NOMO-1 treated with DMSO at 0.1 percent for 48 hours (cell line): Measurements from ENCODE around the gene S100A9.
"Not testable (repeated sequence)": the region's sequence is repeated elsewhere in the genome, so short reads cannot be mapped to it uniquely, and the experiment has no call there.

Source experiments
- DNase-seq: peaks from one replicate; lab custom pipeline; 2025; ENCODE audit not compliant: unreplicated experiment; lab: John Stamatoyannopoulos, UW

Gene S100A9

DNA sequence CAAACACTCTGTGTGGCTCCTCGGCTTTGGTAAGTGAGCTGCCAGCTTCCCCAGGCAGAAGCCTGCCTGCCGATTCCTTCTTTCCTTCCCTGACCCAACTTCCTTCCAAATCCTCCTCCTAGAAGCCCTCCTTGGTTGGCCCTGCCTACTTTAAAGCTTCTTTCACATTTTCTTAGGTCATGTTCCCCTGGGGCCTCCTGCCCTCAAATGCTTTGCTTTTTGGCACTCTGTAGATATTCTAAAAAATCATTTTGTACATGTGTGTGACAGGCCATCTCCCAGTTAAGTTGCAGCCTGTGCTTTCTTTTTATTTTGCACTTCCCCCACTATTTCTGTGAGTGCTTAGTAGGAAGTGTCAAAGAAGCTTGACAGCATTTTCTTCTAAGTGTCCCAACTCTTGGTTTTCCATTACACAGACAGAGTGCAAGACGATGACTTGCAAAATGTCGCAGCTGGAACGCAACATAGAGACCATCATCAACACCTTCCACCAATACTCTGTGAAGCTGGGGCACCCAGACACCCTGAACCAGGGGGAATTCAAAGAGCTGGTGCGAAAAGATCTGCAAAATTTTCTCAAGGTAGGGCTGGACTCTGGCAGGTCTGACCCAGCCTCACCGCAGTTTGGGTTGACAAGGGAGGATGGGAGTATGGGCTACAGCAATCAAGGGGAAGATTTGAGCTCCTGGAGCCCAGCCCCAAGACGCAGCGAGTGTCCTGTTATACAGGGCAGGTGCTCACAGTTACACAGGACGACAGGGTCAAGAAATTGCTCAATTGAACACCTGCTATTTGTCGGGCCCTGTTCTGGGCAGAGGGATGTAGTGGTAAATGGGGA, at the start of gene S100A9:
TSS of gene S100A9 (plus strand) at position 2 of the 838 bp plus-strand sequence. CDS start at position 432, 430 bp downstream.
- peak; percentile 66 for DNase-seq

GRCh38 chr1:153308540-153308939, 49.1 kb upstream of the S100A9 start:
- no peak for DNase-seq

- DNase-seq: no peak
Observed at GRCh38 chr1:153309441-153309840, 48.2 kb upstream of the S100A9 start.

GRCh38 chr1:153310526-153310925, 47.1 kb upstream of the S100A9 start:
- no peak for DNase-seq

DNA sequence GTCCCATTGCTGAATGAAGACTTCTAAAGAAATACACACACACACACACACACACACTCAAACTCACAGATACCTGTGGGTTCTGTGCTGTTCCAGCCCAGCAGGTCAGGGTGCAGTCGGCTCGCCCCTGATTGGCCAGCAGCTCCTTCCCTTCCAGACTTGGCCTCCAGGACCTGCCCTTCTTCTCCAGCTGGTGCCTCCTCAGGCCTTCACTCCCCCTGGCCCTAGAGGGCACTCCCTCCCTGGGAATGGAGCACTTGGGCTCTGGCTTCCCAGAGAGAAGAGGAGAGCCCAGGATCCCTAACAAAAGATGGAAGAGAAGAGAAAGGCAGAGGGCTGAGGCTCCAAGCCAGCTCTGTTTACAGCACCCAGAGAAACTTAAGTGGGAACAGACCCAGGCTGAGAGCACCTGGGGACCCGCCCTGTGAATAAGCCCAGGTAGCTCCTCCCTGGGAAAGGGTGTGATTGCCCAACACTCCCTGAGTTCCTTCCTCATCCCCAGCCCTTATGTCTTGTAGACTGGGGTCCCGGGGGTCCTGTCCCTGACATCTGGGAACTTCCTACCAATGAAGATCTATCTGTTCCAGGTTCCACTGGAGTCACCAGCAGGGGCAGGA, 45.0 kb upstream of the S100A9 start, which contains the start of gene PGLYRP3:
TSS of gene PGLYRP3 (minus strand) at position 383 of the 617 bp plus-strand sequence. CDS start 2,287 bp downstream, outside the sequence.
- no peak for DNase-seq

- DNase-seq: no peak
Observed at GRCh38 chr1:153313288-153313687, 44.4 kb upstream of the S100A9 start.

DNA sequence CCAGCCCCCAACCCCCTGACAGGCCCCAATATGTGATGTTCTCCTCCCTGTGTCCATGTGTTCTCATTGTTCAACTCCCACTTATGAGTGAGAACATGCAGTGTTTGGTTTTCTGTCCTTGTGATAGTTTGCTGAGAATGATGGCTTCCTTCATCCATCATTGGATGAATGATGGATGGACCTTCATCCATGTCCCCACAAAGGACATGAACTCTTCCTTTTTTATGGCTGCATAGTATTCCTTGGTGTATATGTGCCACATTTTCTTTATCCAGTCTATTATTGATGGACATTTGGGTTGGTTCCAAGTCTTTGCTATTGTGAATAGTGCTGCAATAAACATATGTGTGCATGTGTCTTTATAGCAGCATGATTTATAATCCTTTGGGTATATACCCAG, 43.3 kb upstream of the S100A9 start:
- not testable (repeated sequence) for DNase-seq

GRCh38 chr1:153316013-153316412, 41.6 kb upstream of the S100A9 start:
- not testable (repeated sequence) for DNase-seq

GRCh38 chr1:153318145-153318544, 39.5 kb upstream of the S100A9 start:
- not testable (repeated sequence) for DNase-seq

DNA sequence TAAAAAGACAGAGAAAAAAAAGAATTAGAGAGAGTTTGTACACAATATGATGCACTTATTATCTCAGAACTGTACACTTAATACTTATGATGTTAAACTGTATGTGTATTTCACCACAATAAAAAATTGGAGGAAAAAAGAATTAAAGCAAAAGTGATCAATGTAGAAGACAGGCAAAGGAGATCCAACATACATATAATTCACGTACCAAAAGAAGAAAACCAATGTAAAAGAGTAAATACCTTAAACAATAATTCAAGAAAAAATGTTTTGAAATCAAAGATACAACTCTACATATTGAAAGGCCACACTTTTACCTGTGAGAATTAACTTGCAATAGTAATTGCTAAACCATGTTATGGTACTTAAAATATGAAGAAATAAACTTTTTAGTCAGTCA, 35.1 kb upstream of the S100A9 start:
- DNase-seq: no peak

DNA sequence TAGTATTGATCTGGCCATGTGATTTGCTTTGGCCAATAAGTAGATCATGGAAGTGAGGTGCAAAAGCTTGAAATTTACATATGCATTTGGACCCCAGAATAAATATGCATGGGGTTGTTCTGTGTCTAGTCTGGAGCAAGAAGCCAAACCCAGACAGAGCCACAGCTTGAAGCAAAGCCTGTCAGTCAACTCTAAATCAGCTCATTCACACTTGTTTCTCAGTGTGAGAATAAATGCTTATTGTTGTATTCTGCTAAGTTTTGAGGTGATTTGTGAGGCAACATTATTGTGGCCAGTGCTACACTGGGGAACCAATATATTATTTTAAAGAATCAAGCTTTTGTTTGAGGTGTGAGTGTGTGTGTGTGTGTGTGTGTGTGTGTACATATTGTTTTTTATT, 32.7 kb upstream of the S100A9 start:
- DNase-seq: no peak

DNA sequence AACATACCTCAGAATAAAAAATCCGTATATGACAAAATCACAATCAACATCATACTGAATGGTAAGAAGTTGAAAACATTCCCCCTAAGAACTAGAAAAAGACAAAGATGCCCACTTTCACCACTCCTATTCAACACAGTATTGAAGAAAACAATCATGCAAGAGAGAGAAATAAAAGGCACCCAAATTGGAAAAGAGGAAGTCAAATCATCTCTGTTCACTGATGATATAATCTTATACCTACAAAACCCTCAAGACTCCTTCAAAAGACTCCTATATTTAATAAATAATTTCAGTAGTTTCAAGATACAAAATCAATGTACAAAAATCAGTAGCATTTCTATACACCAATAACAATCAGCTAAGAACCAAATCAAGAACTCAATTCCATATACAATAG, 23.8 kb upstream of the S100A9 start:
- no peak for DNase-seq

DNA sequence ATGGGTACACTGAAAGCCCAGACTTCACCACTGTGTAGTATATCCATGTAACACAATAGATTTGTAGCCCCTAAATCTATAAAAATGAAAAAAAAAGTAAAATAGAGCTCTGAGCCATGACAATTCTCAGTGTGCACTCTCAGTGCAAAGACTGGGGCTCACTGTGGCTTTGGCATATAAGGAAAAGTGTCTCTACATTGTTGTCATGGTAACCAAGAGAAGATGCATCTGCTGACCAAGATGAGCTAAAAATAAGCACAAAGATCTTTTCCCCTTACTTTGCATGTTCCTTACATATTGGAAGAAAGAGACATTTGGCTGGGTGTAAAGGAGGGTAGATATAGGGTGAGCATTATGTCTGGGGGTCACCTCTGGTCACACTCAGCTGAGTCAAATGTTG, 21.0 kb upstream of the S100A9 start:
- no peak for DNase-seq

DNA sequence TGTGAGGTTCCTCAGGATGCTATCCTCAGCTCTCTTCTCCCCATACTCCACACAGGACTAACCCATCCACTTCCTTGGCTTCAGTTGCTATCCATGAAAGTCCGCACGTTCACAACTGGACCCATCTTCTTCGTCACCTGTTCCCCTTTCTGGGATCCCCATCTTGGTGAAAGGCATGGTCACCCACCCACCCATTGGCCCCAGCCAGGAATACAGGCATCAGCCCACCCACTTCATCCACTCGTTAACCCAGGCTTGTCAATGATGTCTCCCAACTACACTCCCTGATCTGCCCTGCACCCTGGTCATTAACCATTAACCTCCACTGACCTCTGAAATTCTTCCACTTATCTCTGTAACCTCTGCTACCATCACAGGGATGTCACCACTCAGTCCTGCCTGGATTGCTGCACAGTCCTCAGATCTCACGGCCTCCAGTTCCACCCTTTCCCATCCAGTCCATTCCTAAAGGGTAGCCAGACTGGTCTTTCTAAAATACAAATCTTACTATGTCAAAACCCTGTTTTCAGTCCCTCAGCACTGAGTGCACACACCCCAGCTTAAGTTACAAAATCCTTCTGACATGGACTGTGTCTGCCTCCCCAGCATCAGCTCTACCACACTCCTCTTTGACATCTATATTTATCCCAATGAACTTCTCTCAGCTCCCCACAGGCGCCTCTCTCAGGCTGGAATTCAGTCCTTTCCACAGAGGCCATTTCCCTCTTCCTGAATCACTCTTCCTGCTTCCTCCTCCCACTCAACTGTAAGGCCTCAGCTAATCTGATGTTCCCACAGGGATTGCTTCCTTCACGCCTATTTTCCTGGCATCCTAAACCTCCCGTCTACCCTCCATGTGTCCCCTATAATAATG, 19.4 kb upstream of the S100A9 start:
- DNase-seq: no peak

GRCh38 chr1:153339802-153340201, 17.9 kb upstream of the S100A9 start:
- DNase-seq: no peak

- DNase-seq: no peak
Observed at GRCh38 chr1:153340356-153340755, 17.3 kb upstream of the S100A9 start.

GRCh38 chr1:153341431-153341934, 16.2 kb upstream of the S100A9 start:
- DNase-seq: no peak

- peak; percentile 26 for DNase-seq
Observed at GRCh38 chr1:153342178-153342577, 15.5 kb upstream of the S100A9 start.

DNA sequence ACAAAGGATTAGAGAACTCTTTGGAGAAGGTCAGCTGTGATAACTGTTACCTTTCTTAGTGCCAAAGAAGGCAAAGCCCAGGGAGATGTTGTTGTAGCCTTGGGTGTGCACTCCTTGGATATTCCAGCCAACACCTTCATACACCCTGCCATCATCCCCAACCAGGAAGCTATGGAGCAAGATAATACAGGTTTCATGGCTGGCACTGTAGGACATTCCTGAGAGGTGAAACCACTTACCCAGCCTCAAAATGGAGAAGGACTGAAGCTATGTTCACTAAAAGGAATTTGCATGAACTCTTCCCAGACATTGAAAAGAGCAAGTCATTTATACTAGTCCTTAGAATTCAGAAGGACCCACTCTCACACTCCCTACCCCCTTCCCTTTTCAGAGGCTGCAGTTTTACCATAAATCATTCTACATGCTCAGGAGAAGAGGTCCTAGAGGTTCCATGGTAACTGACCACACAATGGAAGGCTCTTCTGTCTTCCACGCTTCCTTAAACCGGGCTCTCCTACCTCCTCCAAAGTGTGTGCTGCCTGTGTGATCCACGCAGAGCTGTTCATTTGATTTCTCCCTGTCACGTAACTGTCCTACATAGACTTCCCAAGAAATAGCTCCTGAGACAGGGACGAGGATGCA, 14.5 kb upstream of the S100A9 start:
- DNase-seq: no peak

DNA sequence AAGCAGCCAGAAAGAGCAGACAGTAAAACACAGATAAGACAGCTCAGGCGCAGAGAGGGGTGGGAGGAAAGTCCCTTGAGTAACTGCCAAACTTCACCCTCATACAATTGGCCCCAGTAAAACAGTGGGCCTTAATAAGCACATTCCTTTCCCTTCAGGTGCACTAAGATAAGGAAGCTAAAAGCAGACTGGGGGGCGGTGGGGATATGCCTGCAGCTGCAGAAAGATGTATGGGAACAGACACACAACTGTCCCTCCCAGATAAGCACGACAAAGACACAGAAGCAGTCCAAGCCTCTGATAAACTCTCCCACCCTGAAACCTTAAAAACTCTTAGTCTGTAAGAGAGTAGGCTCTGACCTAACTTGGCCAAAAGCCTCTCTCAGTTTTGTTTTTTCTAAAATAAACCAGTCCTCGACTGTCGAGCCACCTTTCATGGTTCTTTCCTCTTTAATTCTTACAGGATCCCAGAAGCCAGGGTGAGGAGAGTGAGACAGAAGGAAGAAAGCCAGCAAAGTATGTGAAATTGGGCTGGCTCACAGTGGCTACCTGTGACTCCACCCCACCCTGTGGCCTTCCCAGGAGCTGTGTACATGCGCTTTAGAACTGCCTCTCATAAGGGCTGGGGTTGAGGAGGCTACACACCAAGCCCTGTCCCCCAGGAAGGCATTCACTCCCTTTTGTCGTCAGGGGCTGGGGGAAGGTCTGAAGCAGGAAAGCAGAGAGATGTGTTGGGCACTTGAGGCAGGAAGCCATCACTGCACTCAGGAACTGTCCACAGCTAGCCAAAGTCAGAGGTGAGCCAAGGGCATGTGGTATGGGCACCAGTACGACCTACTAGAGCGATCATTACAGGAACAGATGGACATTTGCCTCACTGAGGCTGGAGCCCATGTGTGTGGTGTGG, 13.6 kb upstream of the S100A9 start:
- no peak for DNase-seq
